ENCODE measurements around the gene KANK2. TPM values are rescaled to one million over a fixed set of nuclear protein-coding genes. Genes with fewer than 3 reads are reported as not detected.

The KANK2 gene
- total RNA-seq, 2 experiments from 2014 or later, result 2.0 to 2.5 TPM

DNA sequence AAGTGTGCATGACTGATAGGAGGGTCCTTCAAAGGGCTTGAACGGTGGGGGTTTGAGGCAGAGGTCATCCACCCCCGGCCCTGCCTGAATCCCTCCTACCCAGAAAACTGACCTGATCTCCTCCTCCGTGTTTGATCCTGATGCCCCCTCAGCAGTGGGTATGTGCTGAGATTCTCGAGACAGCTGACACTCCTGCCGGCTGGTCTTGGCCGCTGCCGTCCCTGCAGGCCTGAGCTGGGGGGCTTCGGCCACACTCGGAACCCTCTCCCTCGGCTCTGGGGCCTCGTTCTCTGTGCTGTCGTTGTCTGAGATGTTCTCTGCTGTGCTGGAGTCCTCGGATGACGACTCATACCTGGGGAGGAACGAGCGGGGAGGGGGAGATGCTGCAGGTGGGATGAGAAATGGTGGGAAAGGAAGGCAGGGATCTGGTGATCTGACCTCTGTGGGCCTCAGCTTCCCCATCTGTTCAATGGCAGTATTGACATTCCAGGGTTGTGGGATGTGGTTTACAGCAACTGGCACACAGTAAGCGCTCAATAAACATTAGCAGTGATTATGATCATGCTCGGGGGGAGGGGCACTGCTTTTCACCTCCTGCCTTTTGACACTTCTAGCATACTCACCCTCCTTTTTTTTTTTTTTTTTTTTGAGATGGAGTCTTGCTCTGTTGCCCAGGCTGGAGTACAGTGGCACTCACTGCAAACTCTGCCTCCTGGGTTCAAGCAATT lies 20.7 kb downstream of the KANK2 start:
- peaks cover 8% of the 10 kb centered on the region for H3K4me1 Mint-ChIP-seq (ENCODE audit: low read depth)
- CTCF ChIA-PET, result no interaction called here
- no peak overlapping the region for H3K27ac Mint-ChIP-seq
- no peak for DNase-seq
- H3K36me3 Mint-ChIP-seq, result no peaks in the 10 kb centered on the region
- peaks cover 3% of the 10 kb centered on the region for H3K27me3 Mint-ChIP-seq
- intact Hi-C loops (cut with micrococcal nuclease), result no loop called here
- H3K4me3 Mint-ChIP-seq, result no peak overlapping the region
- no peaks in the 10 kb centered on the region for H3K9me3 Mint-ChIP-seq
- POLR2A ChIA-PET, result no interaction called here

DNA sequence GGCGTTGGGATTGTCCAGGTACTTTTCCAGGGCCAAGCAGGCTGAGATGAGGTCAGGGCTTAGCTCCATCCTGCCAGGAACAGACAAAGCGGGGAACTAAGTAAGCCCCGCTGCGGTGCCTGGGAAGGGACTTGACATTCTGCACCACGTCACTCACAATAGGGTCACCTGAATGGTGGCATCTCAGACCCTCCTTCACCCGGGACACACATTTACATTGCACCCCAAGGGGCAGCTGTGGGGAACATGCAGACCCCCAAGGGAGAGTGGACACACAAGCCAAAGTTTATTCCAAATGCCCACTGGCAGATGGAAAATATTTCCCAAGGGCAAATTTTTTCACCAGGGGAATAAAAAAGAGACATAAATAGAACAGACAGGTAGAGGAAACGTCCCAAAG lies 21.4 kb downstream of the KANK2 start:
- no peak for DNase-seq
- no peak overlapping the region for H3K27ac Mint-ChIP-seq
- no peak overlapping the region for H3K4me3 Mint-ChIP-seq
- ChIA-PET POLR2A (no interaction called here), CTCF (interaction anchor here (0.6 kb wide), 1 partner anchor 37 kb away, joined by 3 read pairs; no protein-coding TSS in a partner anchor)
- intact Hi-C loops (cut with micrococcal nuclease), result no loop called here
- H3K9me3 Mint-ChIP-seq, result no peaks in the 10 kb centered on the region
- H3K36me3 Mint-ChIP-seq, result no peaks in the 10 kb centered on the region
- peaks cover 8% of the 10 kb centered on the region for H3K4me1 Mint-ChIP-seq (ENCODE audit: low read depth)
- H3K27me3 Mint-ChIP-seq, result peaks cover 3% of the 10 kb centered on the region

GRCh38 chr19:11174336-11174735 lies 23.0 kb downstream of the KANK2 start:
- Mint-ChIP-seq H3K9me3 (no peaks in the 10 kb centered on the region), H3K4me1 (ENCODE audit: low read depth) (no peaks in the 10 kb centered on the region), H3K36me3 (no peaks in the 10 kb centered on the region), H3K27me3 (peaks cover 3% of the 10 kb centered on the region), H3K27ac (no peak overlapping the region), H3K4me3 (no peak overlapping the region)
- intact Hi-C loops (cut with micrococcal nuclease), result no loop called here
- CTCF ChIA-PET, result no interaction called here
- POLR2A ChIA-PET, result no interaction called here
- no peak for DNase-seq

DNA sequence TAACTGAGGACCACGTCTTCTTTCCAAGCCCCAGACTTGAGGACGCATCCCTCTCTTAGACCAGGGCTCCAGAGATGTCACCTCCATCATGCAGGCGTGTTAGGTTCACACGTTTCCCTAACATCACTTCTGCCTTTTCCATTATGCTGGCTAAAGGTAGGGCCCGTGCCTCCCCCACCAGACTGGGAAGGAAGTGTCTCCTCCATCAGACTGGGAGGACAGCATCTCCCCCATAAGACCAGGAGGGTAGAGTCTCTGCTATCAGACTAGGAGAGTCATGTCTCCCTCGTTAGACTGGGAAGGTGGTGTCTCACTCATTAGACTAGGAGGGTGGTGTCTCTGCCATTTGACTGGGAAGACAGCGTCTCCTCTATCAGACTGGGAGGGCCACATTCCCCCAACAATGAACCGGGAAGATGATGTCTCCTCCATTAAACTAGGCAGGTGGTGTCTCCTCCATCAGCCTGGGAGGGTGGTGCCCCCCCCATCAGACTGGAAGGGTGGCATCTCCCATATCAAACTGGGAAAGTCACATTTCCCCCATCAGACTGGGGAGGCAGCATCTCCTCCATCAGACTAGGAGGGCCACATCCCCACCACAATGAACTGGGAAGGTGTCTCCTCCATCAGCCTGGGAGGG lies 23.7 kb downstream of the KANK2 start:
- Mint-ChIP-seq H3K4me3 (no peak overlapping the region), H3K27me3 (peaks cover 3% of the 10 kb centered on the region), H3K36me3 (no peaks in the 10 kb centered on the region), H3K4me1 (ENCODE audit: low read depth) (no peaks in the 10 kb centered on the region), H3K9me3 (no peaks in the 10 kb centered on the region), H3K27ac (no peak overlapping the region)
- POLR2A ChIA-PET, result no interaction called here
- intact Hi-C loops (cut with micrococcal nuclease), result no loop called here
- no peak for DNase-seq
- CTCF ChIA-PET, result no interaction called here

DNA sequence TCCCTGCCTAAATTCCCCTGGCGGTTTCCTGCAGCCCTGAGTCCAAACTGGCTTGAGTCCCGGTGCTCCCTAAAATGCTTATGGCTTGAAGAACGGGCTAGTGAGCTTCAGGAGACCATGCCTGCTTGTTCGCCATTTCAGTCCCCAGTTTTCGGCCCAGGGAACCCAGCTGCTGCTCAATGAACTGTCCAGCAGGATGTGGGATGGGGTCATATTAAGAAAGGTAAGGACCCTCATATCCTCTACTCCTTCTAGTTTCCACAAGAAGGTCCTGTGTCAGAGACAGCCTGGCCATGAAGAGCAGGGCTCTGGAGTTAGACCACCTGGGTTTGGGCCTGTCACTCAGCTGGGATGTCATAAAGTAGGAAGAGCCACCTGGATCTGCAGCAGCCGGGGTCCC lies 24.8 kb downstream of the KANK2 start:
- ChIA-PET CTCF (no interaction called here), POLR2A (no interaction called here)
- H3K27me3 Mint-ChIP-seq, result peaks cover under 1% of the 10 kb centered on the region
- no peak overlapping the region for H3K4me3 Mint-ChIP-seq
- H3K36me3 Mint-ChIP-seq, result no peaks in the 10 kb centered on the region
- intact Hi-C loops (cut with micrococcal nuclease), result no loop called here
- no peak for DNase-seq
- no peak overlapping the region for H3K27ac Mint-ChIP-seq
- no peaks in the 10 kb centered on the region for H3K9me3 Mint-ChIP-seq
- H3K4me1 Mint-ChIP-seq (ENCODE audit: low read depth), result no peaks in the 10 kb centered on the region

- DNase-seq, result no peak
- ChIA-PET POLR2A (no interaction called here), CTCF (interaction anchor here (0.7 kb wide), 1 partner anchor 123 kb away, joined by 3 read pairs; no protein-coding TSS in a partner anchor)
- Mint-ChIP-seq H3K9me3 (no peaks in the 10 kb centered on the region), H3K4me3 (no peak overlapping the region), H3K27ac (no peak overlapping the region), H3K4me1 (ENCODE audit: low read depth) (no peaks in the 10 kb centered on the region), H3K36me3 (no peaks in the 10 kb centered on the region), H3K27me3 (no peaks in the 10 kb centered on the region)
- intact Hi-C loops (cut with micrococcal nuclease), result no loop called here
These were observed 26.2 kb downstream of the KANK2 start for GRCh38 chr19:11171144-11171543.

- intact Hi-C loops (cut with micrococcal nuclease), result no loop called here
- Mint-ChIP-seq H3K27ac (no peak overlapping the region), H3K4me1 (ENCODE audit: low read depth) (no peaks in the 10 kb centered on the region), H3K36me3 (no peaks in the 10 kb centered on the region), H3K4me3 (no peak overlapping the region), H3K9me3 (no peaks in the 10 kb centered on the region), H3K27me3 (no peaks in the 10 kb centered on the region)
- DNase-seq, result no peak
- CTCF ChIA-PET, result interaction anchor here (0.5 kb wide), 1 partner anchor 74 kb away, joined by 3 read pairs; no protein-coding TSS in a partner anchor
- POLR2A ChIA-PET, result no interaction called here
These were observed 27.3 kb downstream of the KANK2 start for GRCh38 chr19:11169896-11170678.

GRCh38 chr19:11168568-11168967 lies 28.8 kb downstream of the KANK2 start:
- ChIA-PET POLR2A (no interaction called here), CTCF (no interaction called here)
- no peak for DNase-seq
- Mint-ChIP-seq H3K4me1 (ENCODE audit: low read depth) (no peaks in the 10 kb centered on the region), H3K27me3 (no peaks in the 10 kb centered on the region), H3K27ac (no peak overlapping the region), H3K4me3 (no peak overlapping the region), H3K36me3 (no peaks in the 10 kb centered on the region), H3K9me3 (no peaks in the 10 kb centered on the region)
- intact Hi-C loops (cut with micrococcal nuclease), result no loop called here

- Mint-ChIP-seq H3K27ac (no peak overlapping the region), H3K9me3 (no peaks in the 10 kb centered on the region), H3K4me3 (no peak overlapping the region), H3K27me3 (no peaks in the 10 kb centered on the region), H3K4me1 (ENCODE audit: low read depth) (no peaks in the 10 kb centered on the region), H3K36me3 (no peaks in the 10 kb centered on the region)
- CTCF ChIA-PET, result no interaction called here
- intact Hi-C loops (cut with micrococcal nuclease), result no loop called here
- no peak for DNase-seq
- POLR2A ChIA-PET, result no interaction called here
These were observed 30.8 kb downstream of the KANK2 start for GRCh38 chr19:11166281-11167142.

DNA sequence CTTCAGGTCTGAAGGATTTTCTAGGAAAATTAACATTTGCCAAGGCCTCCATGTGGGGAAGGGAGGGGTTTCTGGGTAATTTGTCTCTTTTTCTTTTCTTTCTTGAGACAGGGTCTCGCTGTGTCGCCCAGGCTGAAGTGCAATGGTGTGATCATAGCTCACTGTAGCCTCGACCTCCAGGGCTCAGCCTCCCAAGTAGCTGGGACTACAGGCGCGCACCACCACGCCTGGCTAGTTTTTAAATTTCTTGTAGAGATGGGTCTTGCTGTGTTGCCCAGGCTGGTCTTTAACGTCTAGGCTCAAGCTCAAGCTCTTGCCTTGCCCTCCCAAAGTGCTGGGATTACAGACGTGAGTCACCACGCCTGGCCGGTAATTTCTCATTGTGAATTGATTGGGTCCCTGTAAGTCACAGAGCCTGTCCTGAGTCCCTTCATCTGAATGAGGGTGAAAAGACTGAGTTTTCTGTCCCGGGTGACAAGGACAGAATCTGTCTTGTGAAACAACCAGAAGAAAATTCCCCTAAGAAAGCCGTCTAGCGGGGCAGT lies 31.8 kb downstream of the KANK2 start:
- no peaks in the 10 kb centered on the region for H3K9me3 Mint-ChIP-seq
- no peaks in the 10 kb centered on the region for H3K27me3 Mint-ChIP-seq
- no peak overlapping the region for H3K27ac Mint-ChIP-seq
- DNase-seq, result no peak
- no peak overlapping the region for H3K4me3 Mint-ChIP-seq
- intact Hi-C loops (cut with micrococcal nuclease), result no loop called here
- ChIA-PET CTCF (no interaction called here), POLR2A (no interaction called here)
- H3K4me1 Mint-ChIP-seq (ENCODE audit: low read depth), result no peaks in the 10 kb centered on the region
- H3K36me3 Mint-ChIP-seq, result no peaks in the 10 kb centered on the region

GRCh38 chr19:11164879-11165406 lies 32.4 kb downstream of the KANK2 start:
- ChIA-PET POLR2A (no interaction called here), CTCF (interaction anchor here (1.0 kb wide), 1 partner anchor 38 kb away, joined by 3 read pairs; no protein-coding TSS in a partner anchor)
- Mint-ChIP-seq H3K36me3 (no peaks in the 10 kb centered on the region), H3K4me3 (no peak overlapping the region), H3K27ac (no peak overlapping the region), H3K4me1 (ENCODE audit: low read depth) (no peaks in the 10 kb centered on the region), H3K9me3 (peaks cover 3% of the 10 kb centered on the region), H3K27me3 (no peaks in the 10 kb centered on the region)
- no peak for DNase-seq
- intact Hi-C loops (cut with micrococcal nuclease), result no loop called here
